ENCODE data around the gene NUTM1.
"Not testable (repeated sequence)": the region's sequence is repeated elsewhere in the genome, so short reads cannot be mapped to it uniquely, and the experiment has no call there.

NUTM1 gene

GRCh38 chr15:34370643-34371042 lies 27.5 kb downstream of the NUTM1 start:
- 0 out of 2 replicates have a peak, but pooled peaks cover 10% of the 10 kb centered on the region for H3K36me3 ChIP-seq
- H3K4me1 ChIP-seq, result peaks cover 20% of the 10 kb centered on the region
- no peak for TF ChIP-seq Cebpa-rat (IDR thresholded peaks at IDR 0.05)

GRCh38 chr15:34373951-34374350 lies 30.8 kb downstream of the NUTM1 start:
- Histone ChIP-seq H3K4me3 (no peak overlapping the region), H3K4me1 (peaks cover 3% of the 10 kb centered on the region; the same call in 1 of the 2 replicates), H3K9ac (no peak overlapping the region), H3K9me3 (no peaks in the 10 kb centered on the region), H4K20me1 (no peaks in the 10 kb centered on the region), H3K4me2 (no peak overlapping the region), H3K27me3 (no peaks in the 10 kb centered on the region), H3K36me3 (0 out of 2 replicates have a peak, but pooled peaks cover 10% of the 10 kb centered on the region), H3K27ac (no peak overlapping the region)
- no peak for TF ChIP-seq Cebpa-rat (IDR thresholded peaks at IDR 0.05)

More at GRCh38 chr15:34370643-34371042, 27.5 kb downstream of the NUTM1 start:
- Histone ChIP-seq H3K27ac (no peak overlapping the region), H3K4me3 (no peak overlapping the region), H3K9me3 (no peaks in the 10 kb centered on the region), H3K27me3 (no peaks in the 10 kb centered on the region), H4K20me1 (peaks cover 6% of the 10 kb centered on the region), H3K4me2 (no peak overlapping the region), H3K9ac (no peak overlapping the region)

DNA sequence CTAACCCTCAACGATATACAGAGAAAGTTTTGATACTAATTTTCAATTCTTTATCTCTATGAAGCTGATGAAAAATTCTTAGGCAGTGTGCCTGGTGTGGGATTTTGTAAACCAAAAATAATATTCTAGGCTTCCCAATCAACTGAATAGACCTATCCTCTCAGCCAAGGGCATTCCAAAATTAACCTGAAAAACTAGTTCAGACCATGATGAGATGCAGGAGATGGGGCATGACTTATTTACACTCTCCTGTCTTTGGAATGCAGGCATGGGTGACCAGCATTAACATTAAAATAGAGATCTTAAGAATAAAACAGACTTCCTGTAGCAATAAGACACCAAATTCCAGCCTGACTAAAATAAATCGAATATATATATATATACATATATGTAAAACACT lies 31.7 kb downstream of the NUTM1 start:
- no peak overlapping the region for H3K9ac ChIP-seq
- H4K20me1 ChIP-seq, result no peaks in the 10 kb centered on the region
- H3K4me1 ChIP-seq, result no peaks in the 10 kb centered on the region
- TF ChIP-seq Cebpa-rat (IDR thresholded peaks at IDR 0.05), result no peak
- H3K4me2 ChIP-seq, result no peak overlapping the region
- H3K9me3 ChIP-seq, result no peaks in the 10 kb centered on the region
- H3K4me3 ChIP-seq, result no peak overlapping the region
- H3K36me3 ChIP-seq, result 0 out of 2 replicates have a peak, but pooled peaks cover 10% of the 10 kb centered on the region
- H3K27me3 ChIP-seq, result no peaks in the 10 kb centered on the region
- H3K27ac ChIP-seq, result no peak overlapping the region

- not testable (repeated sequence) for H3K9me3 ChIP-seq, H3K4me1 ChIP-seq, H3K4me3 ChIP-seq, H3K4me2 ChIP-seq, H4K20me1 ChIP-seq, H3K27me3 ChIP-seq, H3K9ac ChIP-seq, H3K36me3 ChIP-seq, H3K27ac ChIP-seq
These were observed 32.4 kb downstream of the NUTM1 start for GRCh38 chr15:34375541-34375940.

GRCh38 chr15:34376856-34377255 lies 33.7 kb downstream of the NUTM1 start:
- no peaks in the 10 kb centered on the region for H3K4me1 ChIP-seq
- H3K36me3 ChIP-seq, result 0 out of 2 replicates have a peak, but pooled peaks cover 10% of the 10 kb centered on the region
- H3K27ac ChIP-seq, result no peak overlapping the region
- no peaks in the 10 kb centered on the region for H3K27me3 ChIP-seq
- H3K9me3 ChIP-seq, result no peaks in the 10 kb centered on the region
- H4K20me1 ChIP-seq, result no peaks in the 10 kb centered on the region
- no peak overlapping the region for H3K4me3 ChIP-seq
- H3K9ac ChIP-seq, result no peak overlapping the region
- TF ChIP-seq Cebpa-rat (IDR thresholded peaks at IDR 0.05), result no peak
- H3K4me2 ChIP-seq, result no peak overlapping the region

DNA sequence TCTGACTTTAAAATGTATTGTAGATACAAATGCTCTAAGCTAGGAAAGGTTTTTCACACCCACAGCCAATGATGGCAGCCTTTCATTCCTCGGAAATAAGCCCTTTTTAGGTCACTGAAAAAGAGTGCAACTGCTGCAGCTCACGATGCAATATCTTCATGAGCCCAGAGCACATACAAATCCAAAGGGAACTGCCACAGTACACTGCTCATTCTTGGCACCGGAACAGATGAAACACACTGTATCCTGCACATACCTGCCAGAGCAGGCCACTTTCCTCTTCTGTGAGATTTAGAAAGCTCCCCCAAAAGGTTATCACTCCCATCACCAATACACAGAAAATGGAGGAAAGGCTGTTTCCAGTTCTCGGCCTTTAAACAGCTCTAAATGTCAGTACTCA lies 37.4 kb downstream of the NUTM1 start:
- not testable (repeated sequence) for H3K27ac ChIP-seq, H3K27me3 ChIP-seq, H3K9me3 ChIP-seq, H3K4me3 ChIP-seq, H3K4me1 ChIP-seq, H3K9ac ChIP-seq, H4K20me1 ChIP-seq, H3K36me3 ChIP-seq, H3K4me2 ChIP-seq

- H3K4me3 ChIP-seq, H3K9ac ChIP-seq, H3K4me2 ChIP-seq, H3K4me1 ChIP-seq, H4K20me1 ChIP-seq, H3K36me3 ChIP-seq, H3K27me3 ChIP-seq, H3K27ac ChIP-seq, H3K9me3 ChIP-seq: not testable (repeated sequence)
These were observed 38.9 kb downstream of the NUTM1 start for GRCh38 chr15:34381829-34382521.

GRCh38 chr15:34389594-34390086 lies 46.5 kb downstream of the NUTM1 start:
- H3K4me1 ChIP-seq, H3K4me3 ChIP-seq, H3K4me2 ChIP-seq, H4K20me1 ChIP-seq, H3K9me3 ChIP-seq, H3K9ac ChIP-seq, H3K27me3 ChIP-seq, H3K27ac ChIP-seq, H3K36me3 ChIP-seq: not testable (repeated sequence)

DNA sequence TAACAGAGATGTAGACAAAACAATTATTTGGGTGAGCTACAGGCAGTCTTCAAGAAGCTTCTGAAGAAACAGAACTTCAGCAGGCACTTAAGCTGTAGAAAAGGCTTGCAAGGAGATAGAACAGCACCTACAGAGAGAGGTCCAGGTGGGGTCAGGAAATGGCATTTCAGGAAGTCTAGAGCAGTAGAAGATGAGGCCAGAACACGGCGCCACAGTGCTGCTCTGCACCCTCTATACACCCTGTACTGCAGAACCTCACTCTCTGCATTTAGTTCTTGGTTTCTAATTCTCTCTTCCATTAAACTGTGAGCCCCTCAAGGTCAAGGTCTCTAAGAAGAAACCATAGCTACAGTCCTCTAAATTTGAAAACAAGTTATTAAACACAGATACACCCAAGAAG lies 49.9 kb downstream of the NUTM1 start:
- H3K4me3 ChIP-seq, H3K27me3 ChIP-seq, H3K9me3 ChIP-seq: not testable (repeated sequence)

DNA sequence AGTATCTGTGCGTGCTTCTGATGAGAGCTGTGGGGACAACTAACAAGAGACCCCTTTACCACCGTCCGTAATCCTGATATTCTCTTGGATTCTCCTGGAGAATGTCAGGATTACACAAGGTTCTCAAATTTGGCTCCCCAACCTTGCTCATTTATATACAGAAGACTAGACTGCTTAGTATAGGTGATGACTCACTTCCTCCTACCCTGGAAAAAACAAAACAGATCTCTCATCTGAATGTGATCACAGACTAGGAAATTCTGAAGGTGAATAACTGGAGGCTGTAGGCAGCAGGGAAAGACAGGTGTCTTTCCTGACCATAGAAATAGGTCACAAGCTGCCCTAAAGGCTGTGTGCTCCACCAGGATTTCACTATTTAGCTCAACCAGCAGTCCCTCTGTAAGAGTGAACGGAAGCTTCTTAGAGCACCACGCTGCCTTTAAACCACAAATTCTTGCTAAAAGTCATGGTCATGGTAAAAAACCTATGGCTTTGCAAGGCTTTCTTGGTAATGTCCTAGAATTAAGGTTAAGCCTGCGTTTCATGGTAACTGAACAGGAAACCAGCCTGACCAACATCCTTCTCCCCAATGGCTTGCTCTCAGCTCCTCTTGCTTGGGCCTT lies 54.6 kb downstream of the NUTM1 start:
- not testable (repeated sequence) for H3K4me3 ChIP-seq, H3K4me2 ChIP-seq, H3K36me3 ChIP-seq, H3K27ac ChIP-seq, H3K9me3 ChIP-seq, H4K20me1 ChIP-seq, H3K4me1 ChIP-seq, H3K9ac ChIP-seq, H3K27me3 ChIP-seq

More for the DNA sequence above, 49.9 kb downstream of the NUTM1 start:
- H3K4me2 ChIP-seq, H3K27ac ChIP-seq, H3K36me3 ChIP-seq, H3K4me1 ChIP-seq, H4K20me1 ChIP-seq, H3K9ac ChIP-seq: not testable (repeated sequence)

DNA sequence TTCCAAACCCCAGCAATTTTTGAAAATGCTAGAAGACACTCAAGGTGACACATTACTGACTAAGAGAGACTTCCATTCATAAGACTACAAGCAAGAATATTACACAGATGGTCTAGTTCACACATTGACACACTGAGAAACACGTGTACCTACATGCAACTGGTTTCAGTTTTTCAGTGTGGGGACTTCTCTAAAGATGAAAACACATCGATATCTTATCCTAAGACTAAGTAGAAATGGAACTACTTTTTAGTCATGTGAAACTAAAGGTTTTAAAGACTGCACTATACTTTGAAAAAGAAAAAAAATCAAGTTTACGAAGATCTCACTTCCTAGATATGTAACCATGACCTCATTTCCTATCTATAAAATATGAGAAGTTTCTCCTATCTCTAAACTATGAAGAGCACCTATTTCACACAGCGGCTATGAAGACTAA lies 60.1 kb downstream of the NUTM1 start:
- not testable (repeated sequence) for H3K27ac ChIP-seq, H3K9ac ChIP-seq, H3K4me1 ChIP-seq, H3K4me2 ChIP-seq, H3K4me3 ChIP-seq, H3K36me3 ChIP-seq, H3K9me3 ChIP-seq, H3K27me3 ChIP-seq, H4K20me1 ChIP-seq

DNA sequence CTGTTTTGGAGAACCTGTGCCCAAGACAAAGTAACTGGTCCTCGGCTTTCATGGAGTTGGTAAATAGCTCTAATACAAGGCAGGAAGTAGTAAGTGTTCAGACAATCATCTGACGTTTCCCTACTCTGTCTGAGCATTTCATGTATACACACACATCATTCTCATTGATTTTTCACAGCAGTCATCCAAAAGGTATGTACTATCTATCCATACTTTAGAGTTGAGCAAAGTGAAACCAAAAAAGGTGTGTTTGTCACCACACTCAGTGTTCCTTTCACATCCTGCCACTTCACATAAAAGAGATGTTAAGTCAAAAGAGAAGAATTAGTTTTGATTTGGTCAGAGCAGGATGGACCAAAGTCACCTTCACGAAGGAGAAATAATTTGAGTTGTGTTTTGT lies 60.8 kb downstream of the NUTM1 start:
- H3K27me3 ChIP-seq, H3K4me3 ChIP-seq, H4K20me1 ChIP-seq, H3K36me3 ChIP-seq, H3K4me1 ChIP-seq, H3K4me2 ChIP-seq, H3K9ac ChIP-seq, H3K27ac ChIP-seq, H3K9me3 ChIP-seq: not testable (repeated sequence)
